Endothelial cell of umbilical vein (primary cell): ENCODE measurements around the gene TRPM1. TPM values are rescaled to one million over a fixed set of nuclear protein-coding genes. Genes with fewer than 3 reads are reported as not detected.

ENCODE experiments used
- BruUV-seq: library from RNA; stranded (reverse); fragments of 400-500 nt; replicated peaks from 2 replicates; lab custom pipeline; 2021; lab: Mats Ljungman, UMichigan
- CTCF ChIA-PET: fragments of 300-600, 350-600 bp; sonication (Branson Sonifier 250); formaldehyde crosslinking; loops from one replicate; lab custom pipeline; 2021; ENCODE audit warnings: antibody characterized with exemption, inconsistent platforms; lab: Charles Lee
- POLR2A ChIA-PET: fragments of 300-600, 350-600 bp; sonication (Branson Sonifier 250); formaldehyde crosslinking; loops from one replicate; lab custom pipeline; 2021; ENCODE audit warnings: antibody characterized with exemption, inconsistent platforms; lab: Charles Lee
- DNase-seq: peaks from one replicate; pipeline ENCODE4 v3.0.0-alpha.2; 2011; ENCODE audit warnings: low read depth, low spot score
- FAIRE-seq: peaks from 2 replicates; lab custom pipeline; 2011; peaks lifted over from hg19 to GRCh38; lab: Jason Lieb, UNC
- H2AFZ ChIP-seq: 2 replicates; pipeline ENCODE4 v1.6.0; 2012; ENCODE audit warnings: low read depth, low read length, control low read depth, inconsistent platforms
- H3K27ac ChIP-seq: 2 replicates; pipeline ENCODE4 v1.5.1; 2011; ENCODE audit warnings: low read depth, mild to moderate bottlenecking, control low read depth, low read length, moderate library complexity; ENCODE audit not compliant: insufficient read depth
- H3K27me3 ChIP-seq, 2 experiments: 2 replicates each; pipeline versions ENCODE4 v1.6.0 to v1.6.1; 2011; ENCODE audit warnings: low read length in 2 of 2, mixed read lengths in 1 of 2; ENCODE audit not compliant: control insufficient read depth in 2 of 2, insufficient read depth in 2 of 2
- H3K36me3 ChIP-seq, 2 experiments: 2 replicates in 1 of 2; 3 replicates in 1 of 2; pipeline ENCODE4 v1.5.1; 2011; ENCODE audit warnings: low read length in 2 of 2, mild to moderate bottlenecking in 1 of 2, moderate library complexity in 1 of 2; ENCODE audit not compliant: control insufficient read depth in 2 of 2, insufficient read depth in 2 of 2; ENCODE audit errors: extremely low read depth in 1 of 2
- H3K4me1 ChIP-seq: 3 replicates; pipeline ENCODE4 v1.5.1; 2011; ENCODE audit warnings: mild to moderate bottlenecking, low read length; ENCODE audit not compliant: control insufficient read depth, insufficient read depth; ENCODE audit errors: extremely low read depth
- H3K4me2 ChIP-seq: 2 replicates; pipeline ENCODE4 v1.6.1; 2011; ENCODE audit warnings: low read length, control low read depth, mixed read lengths; ENCODE audit not compliant: insufficient read depth
- H3K4me3 ChIP-seq, 3 experiments: fragments of 200-600 bp in 1 of 3; sonication (generic), shearing (Covaris generic) in 1 of 3; replicated peaks in 1 of 3; 2 replicates each; pipeline ENCODE4 v1.5.1; 2011 to 2016; ENCODE audit warnings: control low read depth in 3 of 3, low read length in 3 of 3, mild to moderate bottlenecking in 2 of 3, inconsistent platforms in 1 of 3, low read depth in 1 of 3, moderate library complexity in 1 of 3; ENCODE audit not compliant: insufficient read depth in 1 of 3
- H3K79me2 ChIP-seq: 2 replicates; pipeline ENCODE4 v1.6.0; 2012; ENCODE audit warnings: low read length, inconsistent platforms; ENCODE audit not compliant: control insufficient read depth, insufficient read depth
- H3K9ac ChIP-seq: replicated peaks from 2 replicates; pipeline ENCODE3; 2011; ENCODE audit warnings: low read length, control low read depth; ENCODE audit not compliant: insufficient read depth; ENCODE audit errors: extremely low read depth
- H3K9me1 ChIP-seq: replicated peaks from 3 replicates; pipeline ENCODE4 v1.6.0; 2011; ENCODE audit warnings: mild to moderate bottlenecking, low read length; ENCODE audit not compliant: control insufficient read depth, insufficient read depth; ENCODE audit errors: extremely low read depth
- H3K9me3 ChIP-seq: replicated peaks from 2 replicates; pipeline ENCODE4 v1.5.1; 2012; ENCODE audit warnings: low read length, inconsistent platforms; ENCODE audit not compliant: control insufficient read depth, insufficient read depth
- H4K20me1 ChIP-seq: replicated peaks from 2 replicates; pipeline ENCODE3; 2011; ENCODE audit warnings: mild to moderate bottlenecking, low read length; ENCODE audit not compliant: control insufficient read depth, insufficient read depth; ENCODE audit errors: extremely low read depth
- EZH2 ChIP-seq: IDR thresholded peaks from 2 replicates; pipeline ENCODE4 v1.6.1; 2012; ENCODE audit warnings: borderline replicate concordance, low read depth, mild to moderate bottlenecking, moderate library complexity, low read length, inconsistent platforms; ENCODE audit not compliant: severe bottlenecking
- FOS ChIP-seq: IDR thresholded peaks from 2 replicates; pipeline ENCODE4 v1.6.1; 2011; ENCODE audit warnings: mild to moderate bottlenecking, low read length, moderate library complexity, borderline replicate concordance; ENCODE audit not compliant: insufficient read depth
- GATA2 ChIP-seq: IDR thresholded peaks from 2 replicates; pipeline ENCODE4 v1.7.0; 2011; ENCODE audit warnings: low read depth, mild to moderate bottlenecking, moderate library complexity, mixed read lengths, low read length; ENCODE audit not compliant: insufficient read length, insufficient read depth
- JUN ChIP-seq: IDR thresholded peaks from 2 replicates; pipeline ENCODE4 v1.6.1; 2011; ENCODE audit warnings: borderline replicate concordance, low read depth; ENCODE audit not compliant: insufficient read length, insufficient read depth
- MYC ChIP-seq: IDR thresholded peaks from one replicate; pipeline ENCODE4 v1.6.1; 2011; ENCODE audit warnings: mild to moderate bottlenecking, low read depth, low read length
- POLR2A ChIP-seq: IDR thresholded peaks from 2 replicates; pipeline ENCODE4 v1.6.1; 2012; ENCODE audit warnings: low read depth, mild to moderate bottlenecking, control low read depth, low read length
- POLR2AphosphoS5 ChIP-seq: IDR thresholded peaks from 2 replicates; pipeline ENCODE4 v1.6.1; 2012; ENCODE audit warnings: low read depth, mild to moderate bottlenecking, control low read depth, low read length, moderate library complexity; ENCODE audit not compliant: insufficient read depth
- dilution Hi-C: fragments of 300-500 bp; cut with MboI; formaldehyde crosslinking; loops from one replicate; pipeline ENCODE4 v1.15.0; 2019; ENCODE audit warnings: low sequenced_read_pairs; ENCODE audit not compliant: extremely low pct_ligation_motif_present
- intact Hi-C: fragments of 100-400 bp; cut with micrococcal nuclease; formaldehyde crosslinking; loops from one replicate; pipeline ENCODE4 v1.10.0; 2022
- polyA plus RNA-seq, 4 experiments: library from polyadenylated mRNA; depleted of rRNA in 3 of 4; stranded (reverse) in 3 of 4; unstranded in 1 of 4; fragments of >200 nt; gene quantifications; 2 replicates each; pipeline versions ENCODE4 v1.2.1 to v1.2.3, GENCODE V29; 2011 to 2012; ENCODE audit warnings: missing spikeins in 1 of 4
- total RNA-seq: library from RNA; stranded (reverse); gene quantifications from 2 replicates; pipeline ENCODE4 v1.2.3, GENCODE V29; 2021
- TF ChIP-seq, protein P1 (sequence below): IDR thresholded peaks from 2 replicates; pipeline ENCODE4 v1.6.1; 2011; ENCODE audit not compliant: insufficient read depth, insufficient read length
- TF ChIP-seq, protein P2 (sequence below), 2 donors: IDR thresholded peaks; 1 replicate in 1 of 2; 2 replicates in 1 of 2; pipeline ENCODE4 v1.5.1; 2011; ENCODE audit warnings: low read length in 2 of 2, mild to moderate bottlenecking in 2 of 2, moderate library complexity in 2 of 2, control low read depth in 1 of 2, inconsistent platforms in 1 of 2, low read depth in 1 of 2; ENCODE audit not compliant: insufficient read depth in 1 of 2; ENCODE audit errors: extremely low read depth in 1 of 2

The TRPM1 gene
- total and polyA plus RNA-seq, 2 donors (not counting 3 experiments of a cell fraction or from before 2014, with no cell fraction given): 0.19 TPM; not detected in 1

DNA sequence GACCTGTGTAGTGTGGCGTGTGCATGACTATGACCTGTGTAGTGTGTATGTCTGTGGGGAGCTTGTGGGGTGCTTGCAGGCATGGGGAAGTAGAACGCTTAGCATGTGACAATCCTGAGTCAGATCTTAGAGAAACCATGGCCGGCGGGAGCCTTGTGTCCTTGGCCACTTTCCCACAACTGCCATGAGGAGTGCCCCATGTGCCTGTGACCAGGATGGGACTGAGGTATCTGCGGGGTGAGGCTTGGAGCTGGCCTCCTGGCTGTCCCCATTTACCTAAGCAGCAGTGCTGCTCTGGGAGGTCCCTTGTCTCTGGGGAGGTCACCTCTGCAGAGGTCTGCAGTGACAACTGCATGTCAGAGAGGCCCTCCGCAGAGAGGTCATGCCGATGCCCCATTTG is 23.6 kb downstream of the TRPM1 start:
- dilution Hi-C loops (no loop called here), intact Hi-C loops (no loop called here)
- POLR2A ChIA-PET: no interaction called here
- H3K9ac ChIP-seq: no peak overlapping the region
- no peak for FAIRE-seq
- TF ChIP-seq, protein P1, sequence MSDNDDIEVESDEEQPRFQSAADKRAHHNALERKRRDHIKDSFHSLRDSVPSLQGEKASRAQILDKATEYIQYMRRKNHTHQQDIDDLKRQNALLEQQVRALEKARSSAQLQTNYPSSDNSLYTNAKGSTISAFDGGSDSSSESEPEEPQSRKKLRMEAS: no peak
- no peak for TF ChIP-seq FOS
- TF ChIP-seq JUN: no peak
- TF ChIP-seq GATA2: no peak
- TF ChIP-seq MYC: no peak
- TF ChIP-seq EZH2: no peak
- TF ChIP-seq POLR2A: no peak
- TF ChIP-seq, protein P2, sequence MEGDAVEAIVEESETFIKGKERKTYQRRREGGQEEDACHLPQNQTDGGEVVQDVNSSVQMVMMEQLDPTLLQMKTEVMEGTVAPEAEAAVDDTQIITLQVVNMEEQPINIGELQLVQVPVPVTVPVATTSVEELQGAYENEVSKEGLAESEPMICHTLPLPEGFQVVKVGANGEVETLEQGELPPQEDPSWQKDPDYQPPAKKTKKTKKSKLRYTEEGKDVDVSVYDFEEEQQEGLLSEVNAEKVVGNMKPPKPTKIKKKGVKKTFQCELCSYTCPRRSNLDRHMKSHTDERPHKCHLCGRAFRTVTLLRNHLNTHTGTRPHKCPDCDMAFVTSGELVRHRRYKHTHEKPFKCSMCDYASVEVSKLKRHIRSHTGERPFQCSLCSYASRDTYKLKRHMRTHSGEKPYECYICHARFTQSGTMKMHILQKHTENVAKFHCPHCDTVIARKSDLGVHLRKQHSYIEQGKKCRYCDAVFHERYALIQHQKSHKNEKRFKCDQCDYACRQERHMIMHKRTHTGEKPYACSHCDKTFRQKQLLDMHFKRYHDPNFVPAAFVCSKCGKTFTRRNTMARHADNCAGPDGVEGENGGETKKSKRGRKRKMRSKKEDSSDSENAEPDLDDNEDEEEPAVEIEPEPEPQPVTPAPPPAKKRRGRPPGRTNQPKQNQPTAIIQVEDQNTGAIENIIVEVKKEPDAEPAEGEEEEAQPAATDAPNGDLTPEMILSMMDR (IDR thresholded peaks at IDR 0.05; ENCODE audit: extremely low read depth in 1 of 2, insufficient read depth in 1 of 2, low read depth in 1 of 2, low read length in 2 of 2): no peak
- TF ChIP-seq POLR2AphosphoS5: no peak
- no peaks in the 10 kb centered on the region for H3K4me1 ChIP-seq
- no peaks in the 10 kb centered on the region for H3K36me3 ChIP-seq
- H3K4me2 ChIP-seq: no peak overlapping the region
- DNase-seq: no peak
- BruUV-seq: no TSS peak
- no peaks in the 10 kb centered on the region for H3K9me1 ChIP-seq
- no peak overlapping the region for H3K27ac ChIP-seq
- no peaks in the 10 kb centered on the region for H3K79me2 ChIP-seq
- no peak overlapping the region for H3K4me3 ChIP-seq
- CTCF ChIA-PET: no interaction called here
- H2AFZ ChIP-seq: no peak overlapping the region
- H4K20me1 ChIP-seq: no peaks in the 10 kb centered on the region
- H3K27me3 ChIP-seq: peaks cover 5 to 12% of the 10 kb centered on the region in 2 experiments
- no peaks in the 10 kb centered on the region for H3K9me3 ChIP-seq
